CD14-positive monocyte (primary cell): ENCODE data around the gene KLHL4. TPM values are rescaled to one million over a fixed set of nuclear protein-coding genes. Genes with fewer than 3 reads are reported as not detected.
"Not testable (repeated sequence)": the region's sequence is repeated elsewhere in the genome, so short reads cannot be mapped to it uniquely, and the experiment has no call there.

ENCODE experiments used
- DNase-seq, 3 donors: peaks; one replicate each; pipeline ENCODE4 v3.0.0-alpha.2; 2011 to 2022
- H2AFZ ChIP-seq: 2 replicates; pipeline ENCODE4 v1.6.0; 2012; ENCODE audit warnings: mild to moderate bottlenecking, low read depth, low read length, inconsistent platforms; ENCODE audit not compliant: insufficient read depth, poor library complexity, severe bottlenecking
- H3K27ac ChIP-seq, 2 donors: 1 replicate in 1 of 2; 2 replicates in 1 of 2; pipeline ENCODE4 v1.5.1; 2012 to 2013; ENCODE audit warnings: low read length in 2 of 2, control low read depth in 1 of 2, inconsistent platforms in 1 of 2, low read depth in 1 of 2, mild to moderate bottlenecking in 1 of 2
- H3K27me3 ChIP-seq, 2 donors: one replicate each; pipeline versions ENCODE4 v1.6.0 to v1.6.1; 2011 to 2013; ENCODE audit warnings: low read length in 2 of 2; ENCODE audit not compliant: control insufficient read depth in 2 of 2, insufficient read depth in 2 of 2
- H3K36me3 ChIP-seq, 2 donors: replicated peaks in 1 of 2; 1 replicate in 1 of 2; 2 replicates in 1 of 2; pipeline versions ENCODE4 v1.5.1 to v1.6.1; 2012 to 2013; ENCODE audit warnings: low read length in 2 of 2, control low read depth in 1 of 2, inconsistent platforms in 1 of 2, mild to moderate bottlenecking in 1 of 2; ENCODE audit not compliant: insufficient read depth in 2 of 2, control insufficient read depth in 1 of 2
- H3K4me1 ChIP-seq, 2 donors: 1 replicate in 1 of 2; 2 replicates in 1 of 2; pipeline versions ENCODE4 v1.5.1 to v1.6.1; 2012 to 2013; ENCODE audit warnings: low read length in 2 of 2, control low read depth in 1 of 2, inconsistent platforms in 1 of 2, mild to moderate bottlenecking in 1 of 2, moderate library complexity in 1 of 2; ENCODE audit not compliant: insufficient read depth in 2 of 2, control insufficient read depth in 1 of 2
- H3K4me2 ChIP-seq: replicated peaks from 2 replicates; pipeline ENCODE3; 2012; ENCODE audit warnings: low read length, moderate library complexity, mild to moderate bottlenecking; ENCODE audit not compliant: poor library complexity, severe bottlenecking; ENCODE audit errors: extremely low read depth
- H3K4me3 ChIP-seq, 3 experiments: fragments of 200-600 bp in 1 of 3; sonication (generic) in 1 of 3; replicated peaks in 1 of 3; 1 replicate in 2 of 3; 2 replicates in 1 of 3; pipeline ENCODE4 v1.5.1; 2011 to 2013; ENCODE audit warnings: low read length in 3 of 3, mild to moderate bottlenecking in 3 of 3, control low read depth in 2 of 3, low read depth in 2 of 3, inconsistent platforms in 1 of 3, moderate library complexity in 1 of 3
- H3K79me2 ChIP-seq: 2 replicates; pipeline ENCODE4 v1.6.0; 2012; ENCODE audit warnings: mild to moderate bottlenecking, control low read depth, inconsistent platforms, low read length, moderate library complexity; ENCODE audit not compliant: insufficient read depth
- H3K9ac ChIP-seq: 2 replicates; pipeline ENCODE4 v1.6.0; 2017; ENCODE audit warnings: low read length, mild to moderate bottlenecking; ENCODE audit not compliant: insufficient read depth, poor library complexity, severe bottlenecking
- H3K9me3 ChIP-seq, 2 donors: replicated peaks in 1 of 2; 1 replicate in 1 of 2; 2 replicates in 1 of 2; pipeline versions ENCODE4 v1.5.1 to v1.6.1; 2012 to 2013; ENCODE audit warnings: low read length in 2 of 2, control low read depth in 1 of 2; ENCODE audit not compliant: control insufficient read depth in 1 of 2, insufficient read depth in 1 of 2
- H4K20me1 ChIP-seq: 2 replicates; pipeline ENCODE4 v1.6.0; 2012; ENCODE audit warnings: mild to moderate bottlenecking, low read length, control low read depth, moderate library complexity; ENCODE audit not compliant: insufficient read depth
- H3K27ac Mint-ChIP-seq, 7 donors: one replicate each; pipeline ENCODE4 v1.8.0; 2020; ENCODE audit warnings: mild to moderate bottlenecking in 7 of 7, mixed read lengths in 7 of 7, moderate library complexity in 6 of 7, inconsistent platforms in 2 of 7
- H3K27me3 Mint-ChIP-seq, 3 donors: one replicate each; pipeline ENCODE4 v1.8.0; 2021 to 2022; ENCODE audit warnings: low read depth in 3 of 3, mild to moderate bottlenecking in 3 of 3, mixed read lengths in 3 of 3, moderate library complexity in 3 of 3, inconsistent platforms in 1 of 3
- H3K36me3 Mint-ChIP-seq, 2 donors: one replicate each; pipeline ENCODE4 v1.8.0; 2020; ENCODE audit warnings: mixed read lengths in 2 of 2, inconsistent platforms in 1 of 2, mild to moderate bottlenecking in 1 of 2
- H3K4me1 Mint-ChIP-seq: one replicate; pipeline ENCODE4 v1.8.0; 2020; ENCODE audit warnings: mild to moderate bottlenecking, mixed read lengths
- H3K4me3 Mint-ChIP-seq, 2 donors: one replicate each; pipeline ENCODE4 v1.8.0; 2020; ENCODE audit warnings: mild to moderate bottlenecking in 2 of 2, mixed read lengths in 2 of 2, moderate library complexity in 1 of 2
- H3K9me3 Mint-ChIP-seq, 7 donors: one replicate each; pipeline ENCODE4 v1.8.0; 2020 to 2022; ENCODE audit warnings: mixed read lengths in 7 of 7, mild to moderate bottlenecking in 6 of 7, moderate library complexity in 6 of 7, inconsistent platforms in 2 of 7
- CTCF ChIP-seq: fragments of 200-600 bp; IDR thresholded peaks from one replicate; pipeline ENCODE4 v1.8.0; 2022; ENCODE audit warnings: antibody characterized with exemption, mild to moderate bottlenecking
- WGBS: methylation state at CpG from one replicate; pipeline ENCODE4 v1.1.5; 2013; ENCODE audit warnings: missing lambda C conversion rate; ENCODE audit not compliant: insufficient coverage; 5-methylcytosine and 5-hydroxymethylcytosine counted together
- intact Hi-C, 2 donors: fragments of 100-400 bp; cut with micrococcal nuclease; formaldehyde crosslinking; loops; one replicate each; pipeline versions ENCODE4 v1.15.0 to v1.15.1; 2023
- polyA plus RNA-seq, 3 donors: library from polyadenylated mRNA; depleted of rRNA in 1 of 3; unstranded in 2 of 3; stranded (reverse) in 1 of 3; fragments of 300-500 nt in 2 of 3; fragments of >200 nt in 1 of 3; fragmentation: Illumina TruSeq in 2 of 3; gene quantifications; 1 replicate in 2 of 3; 2 replicates in 1 of 3; pipeline ENCODE4 v1.2.3, GENCODE V29; 2012 to 2021

KLHL4 gene
- polyA plus RNA-seq, 3 donors = not detected

- TF ChIP-seq CTCF = no peak
Measured at GRCh38 chrX:87702795-87703194, 185.2 kb downstream of the KLHL4 start.

DNA sequence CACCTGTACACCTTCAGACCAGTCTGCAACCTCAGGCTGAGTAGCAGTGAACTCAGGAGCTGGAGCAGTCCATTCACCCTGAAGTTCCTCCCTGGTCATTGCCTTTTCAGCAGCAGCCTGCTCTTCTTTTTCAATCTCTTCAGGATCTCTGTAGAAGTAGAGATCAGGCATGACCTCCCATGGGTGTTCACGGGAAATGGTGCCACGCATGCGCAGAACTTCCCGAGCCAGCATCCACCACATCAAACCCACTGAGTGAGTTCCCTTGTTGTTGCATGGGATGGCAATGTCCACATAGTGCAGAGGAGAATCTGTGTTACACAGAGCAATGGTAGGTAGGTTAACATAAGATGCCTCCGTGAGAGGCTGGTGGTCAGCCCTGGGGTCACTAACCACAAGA is 185.9 kb downstream of the KLHL4 start:
- H3K4me2 ChIP-seq, H3K4me1 Mint-ChIP-seq, H3K9me3 Mint-ChIP-seq, H3K36me3 Mint-ChIP-seq, H3K4me3 Mint-ChIP-seq, H3K9ac ChIP-seq, DNase-seq, H3K27ac Mint-ChIP-seq, H3K27me3 Mint-ChIP-seq, H3K4me3 ChIP-seq, H3K27ac ChIP-seq, H3K4me1 ChIP-seq, H3K79me2 ChIP-seq, H4K20me1 ChIP-seq, H2AFZ ChIP-seq, H3K27me3 ChIP-seq, intact Hi-C loops, H3K9me3 ChIP-seq, H3K36me3 ChIP-seq: not testable (repeated sequence)
- WGBS = no CpG with 5 or more reads among the region's 5 CpGs

More at GRCh38 chrX:87702795-87703194, 185.2 kb downstream of the KLHL4 start:
- no peaks in the 10 kb centered on the region for H3K79me2 ChIP-seq
- no peaks in the 10 kb centered on the region for H3K36me3 ChIP-seq
- no peak overlapping the region for H3K4me2 ChIP-seq
- intact Hi-C loops = no loop called here
- Mint-ChIP-seq H3K9me3 (peaks cover 0 to 4% (median 3%) of the 10 kb centered on the region in 7 donors), H3K27ac (no peak overlapping the region), H3K4me3 (no peak overlapping the region), H3K36me3 (no peaks in the 10 kb centered on the region), H3K27me3 (peaks cover 0 to 3% (median 1%) of the 10 kb centered on the region in 3 donors), H3K4me1 (no peaks in the 10 kb centered on the region)
- peaks cover 0 to 6% of the 10 kb centered on the region in 2 donors for H3K9me3 ChIP-seq
- no peak for DNase-seq
- no peaks in the 10 kb centered on the region for H3K27me3 ChIP-seq
- no peak overlapping the region for H3K9ac ChIP-seq
- H4K20me1 ChIP-seq = no peaks in the 10 kb centered on the region
- WGBS = no CpG with 5 or more reads among the region's 3 CpGs
- no peak overlapping the region for H3K27ac ChIP-seq
- H3K4me1 ChIP-seq = no peaks in the 10 kb centered on the region
- H3K4me3 ChIP-seq = no peak overlapping the region
- no peak overlapping the region for H2AFZ ChIP-seq
